ENCODE measurements around the gene CCDC107. TPM values are rescaled to one million over a fixed set of nuclear protein-coding genes. Genes with fewer than 3 reads are reported as not detected.

Gene CCDC107
- total RNA-seq, 2 experiments from 2014 or later: 12.1 to 13.7 TPM

DNA sequence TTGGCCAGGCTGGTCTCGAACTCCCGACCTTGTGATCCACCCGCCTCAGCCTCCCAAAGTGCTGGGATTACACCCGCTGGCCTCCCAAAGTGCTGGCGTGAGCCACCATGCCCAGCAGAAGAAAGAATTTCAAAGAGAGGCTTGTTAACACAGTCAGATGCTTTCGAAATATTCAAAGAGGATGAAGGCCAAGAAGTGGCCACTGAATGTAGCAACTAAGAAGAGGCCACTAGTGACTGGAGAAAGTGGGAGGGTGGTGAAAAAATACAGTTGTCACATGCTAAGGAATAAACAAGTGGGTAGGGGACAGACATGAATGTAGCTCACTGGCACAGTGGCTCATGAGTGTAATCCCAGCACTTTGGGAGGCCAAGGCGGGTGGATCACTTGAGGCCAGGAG lies 44.6 kb downstream of the CCDC107 start:
- intact Hi-C loops (cut with micrococcal nuclease): no loop called here
- POLR2A ChIA-PET: no interaction called here
- no peaks in the 10 kb centered on the region for H3K9me3 Mint-ChIP-seq
- DNase-seq: no peak
- no peaks in the 10 kb centered on the region for H3K27me3 Mint-ChIP-seq
- no peak overlapping the region for H3K4me3 Mint-ChIP-seq
- H3K27ac Mint-ChIP-seq: no peak overlapping the region
- CTCF ChIA-PET: interaction anchor here (0.8 kb wide), 1 partner anchor 33 kb away, joined by 3 read pairs; no protein-coding TSS in a partner anchor
- no peaks in the 10 kb centered on the region for H3K4me1 Mint-ChIP-seq (ENCODE audit: low read depth)
- ATAC-seq: no peak
- no peak for TF ChIP-seq CTCF (IDR thresholded peaks at IDR 0.05)
- H3K36me3 Mint-ChIP-seq (ENCODE audit: low read depth): peaks cover 38% of the 10 kb centered on the region

DNA sequence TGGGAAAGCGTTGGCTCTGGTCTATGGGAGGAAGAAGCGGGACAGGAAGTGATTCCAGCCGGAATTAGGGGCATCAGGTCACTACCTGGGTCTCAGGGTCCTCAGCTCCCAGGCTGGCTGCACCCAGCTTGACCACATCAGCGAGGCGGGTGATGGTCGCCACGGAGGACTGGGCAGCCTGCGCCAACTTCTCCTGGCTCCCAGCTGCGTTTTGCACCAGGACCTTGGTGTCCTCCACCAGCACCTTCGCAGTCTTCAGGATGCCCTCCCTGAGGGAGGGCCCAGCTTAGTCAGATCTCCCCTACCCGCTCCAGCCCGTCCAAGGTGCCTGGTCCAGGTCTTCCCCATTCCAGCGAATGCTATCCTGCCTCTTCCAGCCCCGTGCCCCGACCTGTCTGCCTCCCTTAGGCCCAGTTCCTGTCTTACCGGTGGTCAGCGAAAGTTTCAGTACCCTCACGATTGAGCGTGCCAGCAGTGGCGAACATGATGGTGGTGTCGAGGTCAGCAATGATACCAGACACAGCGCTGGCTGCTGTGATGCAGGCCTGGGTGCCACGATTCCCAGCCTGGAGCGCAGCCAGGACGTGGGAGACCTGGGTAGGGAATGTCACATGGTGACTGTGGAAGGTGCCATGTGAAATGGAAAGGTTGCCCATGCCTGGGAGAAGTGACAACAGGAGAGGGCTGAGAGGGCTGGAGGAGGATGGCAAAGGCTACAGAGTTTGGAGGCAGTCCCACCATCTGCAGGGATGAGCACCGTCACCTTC lies 46.0 kb downstream of the CCDC107 start:
- Mint-ChIP-seq H3K4me3 (no peak overlapping the region), H3K9me3 (no peaks in the 10 kb centered on the region), H3K27me3 (no peaks in the 10 kb centered on the region), H3K36me3 (ENCODE audit: low read depth) (peaks cover 43% of the 10 kb centered on the region), H3K4me1 (ENCODE audit: low read depth) (no peaks in the 10 kb centered on the region), H3K27ac (no peak overlapping the region)
- DNase-seq: no peak
- no peak for TF ChIP-seq CTCF (IDR thresholded peaks at IDR 0.05)
- no peak for ATAC-seq
- ChIA-PET CTCF (interaction anchor here (1.0 to 15.2 kb wide), 2 partner anchors 8 to 12 kb away, joined by 3 to 121 read pairs; no protein-coding TSS in a partner anchor), POLR2A (interaction anchor here (0.8 kb wide), 1 partner anchor 9 kb away, joined by 6 read pairs; no protein-coding TSS in a partner anchor)
- intact Hi-C loops (cut with micrococcal nuclease): no loop called here

DNA sequence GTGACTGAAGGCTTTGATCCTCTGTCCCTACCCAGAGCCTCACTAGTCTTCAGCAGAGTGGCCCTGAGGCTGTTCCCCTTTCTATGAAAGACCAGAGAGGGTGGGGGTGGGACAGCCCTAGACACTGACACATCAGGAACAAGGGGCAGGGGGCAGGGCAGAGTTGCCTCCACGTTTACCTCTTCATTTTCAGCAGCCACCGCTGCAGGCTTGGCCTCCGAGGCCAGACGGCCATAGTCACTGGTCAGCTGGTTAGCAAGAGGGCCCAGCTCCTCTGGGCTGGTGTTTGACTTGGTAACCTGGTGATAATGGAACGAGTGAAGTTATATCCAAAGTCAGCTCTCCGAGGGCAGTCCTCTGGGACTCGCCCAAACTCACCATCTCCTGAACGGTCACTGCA lies 47.3 kb downstream of the CCDC107 start:
- intact Hi-C loops (cut with micrococcal nuclease): no loop called here
- Mint-ChIP-seq H3K9me3 (no peaks in the 10 kb centered on the region), H3K4me3 (no peak overlapping the region), H3K27ac (no peak overlapping the region), H3K4me1 (ENCODE audit: low read depth) (no peaks in the 10 kb centered on the region), H3K36me3 (ENCODE audit: low read depth) (peaks cover 48% of the 10 kb centered on the region), H3K27me3 (no peaks in the 10 kb centered on the region)
- no peak for ATAC-seq
- TF ChIP-seq CTCF (IDR thresholded peaks at IDR 0.05): no peak
- POLR2A ChIA-PET: interaction anchor here (1.1 kb wide), 1 partner anchor 108 kb away, joined by 4 read pairs; no protein-coding TSS in a partner anchor
- CTCF ChIA-PET: interaction anchor here (0.8 to 15.2 kb wide), 2 partner anchors 9 to 94 kb away, joined by 3 to 121 read pairs; no protein-coding TSS in a partner anchor
- no peak for DNase-seq

DNA sequence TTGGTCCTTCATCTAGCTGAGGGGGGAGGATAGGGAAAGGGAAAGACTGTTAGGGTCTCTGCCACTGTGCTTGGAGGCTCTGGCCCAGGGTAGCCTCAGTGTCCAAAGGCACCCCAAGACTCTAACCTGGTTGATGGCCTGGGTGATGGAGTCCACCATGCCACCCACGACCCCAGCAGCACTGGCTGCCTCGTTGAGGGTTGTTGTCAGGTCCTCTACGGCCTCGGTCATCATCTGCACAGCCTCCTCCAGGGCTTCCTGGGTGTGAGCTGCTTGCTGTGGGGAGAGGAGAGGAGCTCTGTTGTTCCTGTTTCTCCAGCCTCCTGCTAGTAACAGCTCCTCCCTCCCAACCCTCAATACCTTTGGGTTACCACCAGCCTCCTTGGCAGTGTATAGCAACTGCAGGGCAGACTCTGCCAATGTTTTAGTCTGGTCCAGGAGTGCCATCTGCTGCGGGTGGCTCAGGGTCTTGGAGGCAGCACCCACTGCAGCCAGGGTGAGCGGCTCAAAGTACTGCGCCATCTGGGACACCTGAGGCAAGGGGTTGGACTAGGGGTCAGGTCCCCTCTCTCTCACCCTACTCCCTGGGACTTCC lies 47.8 kb downstream of the CCDC107 start:
- intact Hi-C loops (cut with micrococcal nuclease): no loop called here
- POLR2A ChIA-PET: interaction anchor here (1.1 kb wide), 1 partner anchor 107 kb away, joined by 4 read pairs; no protein-coding TSS in a partner anchor

More for the DNA sequence above, 47.8 kb downstream of the CCDC107 start:
- peaks cover 54% of the 10 kb centered on the region for H3K36me3 Mint-ChIP-seq (ENCODE audit: low read depth)
- H3K4me1 Mint-ChIP-seq (ENCODE audit: low read depth): no peaks in the 10 kb centered on the region
- DNase-seq (no peak), ATAC-seq (no peak)
- no peaks in the 10 kb centered on the region for H3K27me3 Mint-ChIP-seq
- no peak for TF ChIP-seq CTCF (IDR thresholded peaks at IDR 0.05)
- peak overlapping the region; percentile 20 for H3K27ac Mint-ChIP-seq
- CTCF ChIA-PET: interaction anchor here (0.8 to 15.2 kb wide), 2 partner anchors 10 to 95 kb away, joined by 3 to 121 read pairs; no protein-coding TSS in a partner anchor
- H3K9me3 Mint-ChIP-seq: no peaks in the 10 kb centered on the region
- H3K4me3 Mint-ChIP-seq: no peak overlapping the region

Measured in activated CD8-positive, alpha-beta T cell treated with anti-CD3 and anti-CD28 coated beads for 36 hours (primary cell).